OCI-LY1 (cell line): ENCODE data around the gene DEFB108B.
A peak's percentile ranks its signal among the peaks of the same experiment; 100 is the strongest.
"Not testable (repeated sequence)": the region's sequence is repeated elsewhere in the genome, so short reads cannot be mapped to it uniquely, and the experiment has no call there.

Source experiments
- H2AFZ ChIP-seq: fragments of 200-600 bp; sonication (generic), shearing (Covaris generic); 2 replicates; pipeline ENCODE4 v1.6.0; 2014; ENCODE audit warnings: antibody characterized with exemption, mild to moderate bottlenecking, low read length
- H3F3A ChIP-seq: fragments of 200-600 bp; sonication (generic), shearing (Covaris generic); 2 replicates; pipeline ENCODE4 v1.6.0; 2014; ENCODE audit warnings: mild to moderate bottlenecking, antibody characterized with exemption, low read length, moderate library complexity; ENCODE audit not compliant: insufficient read depth
- H3K27ac ChIP-seq: fragments of 200-600 bp; sonication (generic); 2 replicates; pipeline ENCODE4 v1.5.1; 2014; ENCODE audit warnings: low read length, mixed run types, mild to moderate bottlenecking, low read depth; ENCODE audit not compliant: poor library complexity, severe bottlenecking
- H3K27me3 ChIP-seq: fragments of 200-600 bp; sonication (generic); 2 replicates; pipeline ENCODE4 v1.6.0; 2014; ENCODE audit warnings: antibody characterized with exemption, mild to moderate bottlenecking, low read length, moderate library complexity; ENCODE audit not compliant: insufficient read depth
- H3K36me3 ChIP-seq: fragments of 200-600 bp; sonication (generic); 2 replicates; pipeline ENCODE4 v1.6.1; 2014; ENCODE audit warnings: mild to moderate bottlenecking, antibody characterized with exemption, low read length, moderate library complexity, mixed read lengths; ENCODE audit not compliant: insufficient read depth
- H3K4me1 ChIP-seq: fragments of 200-600 bp; sonication (generic); 2 replicates; pipeline ENCODE4 v1.5.1; 2014; ENCODE audit warnings: mild to moderate bottlenecking, low read length, moderate library complexity; ENCODE audit not compliant: insufficient read depth, severe bottlenecking
- H3K4me2 ChIP-seq: fragments of 200-600 bp; sonication (generic), shearing (Covaris generic); 2 replicates; pipeline ENCODE4 v1.6.1; 2014; ENCODE audit warnings: low read length
- H3K4me3 ChIP-seq: fragments of 200-600 bp; sonication (generic); 2 replicates; pipeline ENCODE4 v1.5.1; 2014; ENCODE audit warnings: low read length, low read depth, mild to moderate bottlenecking, mixed read lengths; ENCODE audit not compliant: poor library complexity, severe bottlenecking
- H3K79me2 ChIP-seq: fragments of 200-600 bp; shearing (Covaris generic); 2 replicates; pipeline ENCODE4 v1.6.1; 2016; ENCODE audit warnings: mixed run types, low read length, mixed read lengths; ENCODE audit not compliant: insufficient read depth
- H3K9ac ChIP-seq: fragments of 200-600 bp; sonication (generic), shearing (Covaris generic); 2 replicates; pipeline ENCODE4 v1.6.1; 2014; ENCODE audit warnings: mild to moderate bottlenecking, low read length, mixed read lengths
- H3K9me2 ChIP-seq: fragments of 200-600 bp; sonication (generic), shearing (Covaris generic); 2 replicates; pipeline ENCODE4 v1.6.1; 2014; ENCODE audit warnings: low read depth, mild to moderate bottlenecking, low read length, mixed read lengths
- H3K9me3 ChIP-seq: fragments of 200-600 bp; shearing (Covaris generic); 2 replicates; pipeline ENCODE4 v1.6.1; 2014; ENCODE audit warnings: low read length, mixed read lengths
- H4K20me1 ChIP-seq: fragments of 200-600 bp; sonication (generic), shearing (Covaris generic); 2 replicates; pipeline ENCODE4 v1.6.0; 2016; ENCODE audit warnings: mild to moderate bottlenecking, low read length; ENCODE audit not compliant: insufficient read depth

The DEFB108B gene

GRCh38 chr11:71869931-71870330 lies 36.9 kb downstream of the DEFB108B start:
- peak overlapping the region; percentile 35 for H3K27ac ChIP-seq
- H3K79me2 ChIP-seq, H2AFZ ChIP-seq, H3K4me3 ChIP-seq, H3K27me3 ChIP-seq, H3K4me2 ChIP-seq, H3K9me2 ChIP-seq, H3F3A ChIP-seq, H4K20me1 ChIP-seq, H3K36me3 ChIP-seq, H3K9me3 ChIP-seq, H3K9ac ChIP-seq: not testable (repeated sequence)
- peaks cover 20% of the 10 kb centered on the region for H3K4me1 ChIP-seq

DNA sequence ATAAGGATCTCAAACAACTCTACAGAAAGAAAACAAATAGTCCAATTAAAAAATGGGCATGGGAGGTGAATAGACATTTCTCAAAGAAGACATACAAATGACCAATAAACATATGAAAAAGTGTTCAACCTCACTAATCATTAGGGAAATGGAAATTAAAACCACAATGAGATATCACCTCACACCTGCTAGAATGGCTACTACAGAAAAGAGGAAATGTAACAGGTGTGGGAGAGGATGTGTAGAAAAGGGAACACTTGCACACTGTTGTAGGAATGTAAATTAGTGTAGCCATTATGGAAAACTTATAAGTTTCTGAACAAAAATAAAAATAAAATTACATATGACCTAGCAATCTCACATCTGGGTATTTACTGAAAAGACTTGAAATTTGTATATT lies 37.7 kb downstream of the DEFB108B start:
- not testable (repeated sequence) for H3K9me2 ChIP-seq, H3K27me3 ChIP-seq, H3K4me3 ChIP-seq, H3K79me2 ChIP-seq, H3K9ac ChIP-seq, H3K9me3 ChIP-seq, H3K36me3 ChIP-seq, H2AFZ ChIP-seq, H3F3A ChIP-seq, H4K20me1 ChIP-seq, H3K4me2 ChIP-seq
- Histone ChIP-seq H3K27ac (peak overlapping the region; percentile 35), H3K4me1 (peaks cover 16% of the 10 kb centered on the region)

- not testable (repeated sequence) for H3K4me3 ChIP-seq, H3K9me3 ChIP-seq, H3K4me2 ChIP-seq, H3F3A ChIP-seq, H3K27me3 ChIP-seq, H3K36me3 ChIP-seq, H3K4me1 ChIP-seq, H2AFZ ChIP-seq, H3K79me2 ChIP-seq, H3K9me2 ChIP-seq, H4K20me1 ChIP-seq, H3K9ac ChIP-seq, H3K27ac ChIP-seq
Observed at GRCh38 chr11:71876262-71876661, 43.3 kb downstream of the DEFB108B start.

GRCh38 chr11:71878059-71878458 lies 45.1 kb downstream of the DEFB108B start, which contains the start of gene DEFB131B:
Gene DEFB131B, plus strand, starts transcription at chr11:71878453. Its CDS starts 0 bp downstream, at chr11:71878453.
- H3K9me3 ChIP-seq, H4K20me1 ChIP-seq, H3K9me2 ChIP-seq, H3K9ac ChIP-seq, H2AFZ ChIP-seq, H3K27me3 ChIP-seq, H3K4me2 ChIP-seq, H3K27ac ChIP-seq, H3K36me3 ChIP-seq, H3K4me3 ChIP-seq, H3F3A ChIP-seq, H3K4me1 ChIP-seq, H3K79me2 ChIP-seq: not testable (repeated sequence)

GRCh38 chr11:71885806-71886205 lies 52.8 kb downstream of the DEFB108B start:
- not testable (repeated sequence) for H3K9me2 ChIP-seq, H3K4me3 ChIP-seq, H3K4me1 ChIP-seq, H4K20me1 ChIP-seq, H3K4me2 ChIP-seq, H3K27ac ChIP-seq, H3F3A ChIP-seq, H2AFZ ChIP-seq, H3K36me3 ChIP-seq, H3K9ac ChIP-seq, H3K27me3 ChIP-seq, H3K9me3 ChIP-seq, H3K79me2 ChIP-seq
